ENCODE data around the gene BUD23.

The BUD23 gene

GRCh38 chr7:73736885-73737284 is 53.5 kb downstream of the BUD23 start:
- H3K27me3 ChIP-seq (ENCODE audit: insufficient read depth, low read depth), result no peaks in the 10 kb centered on the region
- TF ChIP-seq, protein P1, sequence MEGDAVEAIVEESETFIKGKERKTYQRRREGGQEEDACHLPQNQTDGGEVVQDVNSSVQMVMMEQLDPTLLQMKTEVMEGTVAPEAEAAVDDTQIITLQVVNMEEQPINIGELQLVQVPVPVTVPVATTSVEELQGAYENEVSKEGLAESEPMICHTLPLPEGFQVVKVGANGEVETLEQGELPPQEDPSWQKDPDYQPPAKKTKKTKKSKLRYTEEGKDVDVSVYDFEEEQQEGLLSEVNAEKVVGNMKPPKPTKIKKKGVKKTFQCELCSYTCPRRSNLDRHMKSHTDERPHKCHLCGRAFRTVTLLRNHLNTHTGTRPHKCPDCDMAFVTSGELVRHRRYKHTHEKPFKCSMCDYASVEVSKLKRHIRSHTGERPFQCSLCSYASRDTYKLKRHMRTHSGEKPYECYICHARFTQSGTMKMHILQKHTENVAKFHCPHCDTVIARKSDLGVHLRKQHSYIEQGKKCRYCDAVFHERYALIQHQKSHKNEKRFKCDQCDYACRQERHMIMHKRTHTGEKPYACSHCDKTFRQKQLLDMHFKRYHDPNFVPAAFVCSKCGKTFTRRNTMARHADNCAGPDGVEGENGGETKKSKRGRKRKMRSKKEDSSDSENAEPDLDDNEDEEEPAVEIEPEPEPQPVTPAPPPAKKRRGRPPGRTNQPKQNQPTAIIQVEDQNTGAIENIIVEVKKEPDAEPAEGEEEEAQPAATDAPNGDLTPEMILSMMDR (conservative IDR thresholded peaks at IDR 0.05; ENCODE audit: low read depth, low read length), result no peak
- H3K9ac ChIP-seq, result no peak overlapping the region
- H3K4me2 ChIP-seq, result no peak overlapping the region
- H3K79me2 ChIP-seq (ENCODE audit: insufficient read depth, low read depth), result peaks cover 15% of the 10 kb centered on the region; the same call in 1 of the 2 replicates
- H3K36me3 ChIP-seq (ENCODE audit: insufficient read depth), result no peaks in the 10 kb centered on the region; the same call in 1 of the 2 replicates
- H3K27ac ChIP-seq, result no peak overlapping the region
- no peak overlapping the region for H2AFZ ChIP-seq (ENCODE audit: low read depth)
- H3K4me1 ChIP-seq (ENCODE audit: low read depth, poor library complexity, severe bottlenecking), result peaks cover 56% of the 10 kb centered on the region
- no peak overlapping the region for H3K4me3 ChIP-seq (IDR thresholded peaks at IDR 0.05; ENCODE audit: insufficient read depth, low read depth, low read length)
- H4K20me1 ChIP-seq (ENCODE audit: insufficient read depth), result peaks cover 4% of the 10 kb centered on the region; the same call in 1 of the 2 replicates

DNA sequence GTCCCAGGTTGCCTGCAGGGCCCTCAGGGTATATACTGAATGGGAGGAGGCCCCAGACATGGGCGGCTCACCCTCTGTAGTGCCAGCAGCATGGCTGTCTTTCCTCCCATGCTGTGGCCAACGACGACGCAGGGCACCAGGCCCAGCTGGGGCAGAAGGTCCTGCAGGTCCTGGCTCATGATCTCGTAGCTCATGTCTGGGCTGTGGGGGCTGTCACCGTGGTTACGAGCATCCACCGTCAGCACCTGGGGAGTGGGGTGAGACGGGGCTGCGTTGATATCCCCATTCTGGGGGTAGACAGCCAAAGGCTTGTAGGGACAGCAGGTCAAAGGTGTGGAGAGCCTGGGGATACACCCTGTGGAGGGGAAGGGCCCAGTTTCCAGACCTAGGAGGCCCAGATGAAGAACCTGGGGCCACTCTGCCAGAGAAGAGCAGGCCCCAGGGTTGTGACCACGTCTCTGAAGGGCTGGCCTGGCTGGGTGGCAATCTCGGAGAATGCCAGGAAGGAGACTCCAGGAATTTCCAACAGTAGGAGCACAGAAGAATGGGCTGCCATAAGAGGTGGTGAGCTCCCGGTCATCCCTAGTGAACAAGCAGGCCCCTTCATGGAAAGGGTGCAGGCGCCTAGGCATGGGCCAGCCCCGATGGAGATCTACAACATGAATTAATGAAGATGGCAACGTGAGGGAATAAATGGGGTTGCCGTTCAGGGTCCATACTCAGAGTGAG is 54.3 kb downstream of the BUD23 start:
- Histone ChIP-seq H3K4me2 (peak overlapping the region; percentile 87), H3K27me3 (ENCODE audit: insufficient read depth, low read depth) (no peaks in the 10 kb centered on the region), H3K4me1 (ENCODE audit: low read depth, poor library complexity, severe bottlenecking) (peaks cover 56% of the 10 kb centered on the region), H3K9ac (peak overlapping the region; percentile 87; the same call in 1 of the 2 replicates), H3K4me3 (IDR thresholded peaks at IDR 0.05; ENCODE audit: insufficient read depth, low read depth, low read length) (no peak overlapping the region), H4K20me1 (ENCODE audit: insufficient read depth) (peaks cover 4% of the 10 kb centered on the region; the same call in 1 of the 2 replicates), H2AFZ (ENCODE audit: low read depth) (no peak overlapping the region), H3K79me2 (ENCODE audit: insufficient read depth, low read depth) (peaks cover 15% of the 10 kb centered on the region; the same call in 1 of the 2 replicates), H3K36me3 (ENCODE audit: insufficient read depth) (no peaks in the 10 kb centered on the region; the same call in 1 of the 2 replicates), H3K27ac (peak overlapping the region; percentile 85; the same call in 1 of the 2 replicates)
- TF ChIP-seq, protein P1 (conservative IDR thresholded peaks at IDR 0.05; ENCODE audit: low read depth, low read length), result no peak

- H3K36me3 ChIP-seq (ENCODE audit: insufficient read depth), result no peaks in the 10 kb centered on the region; the same call in 1 of the 2 replicates
- H3K79me2 ChIP-seq (ENCODE audit: insufficient read depth, low read depth), result peaks cover 15% of the 10 kb centered on the region; the same call in 1 of the 2 replicates
- no peak overlapping the region for H3K4me3 ChIP-seq (IDR thresholded peaks at IDR 0.05; ENCODE audit: insufficient read depth, low read depth, low read length)
- TF ChIP-seq, protein P1 (conservative IDR thresholded peaks at IDR 0.05; ENCODE audit: low read depth, low read length), result no peak
- H2AFZ ChIP-seq (ENCODE audit: low read depth), result peak overlapping the region; percentile 38; the same call in 1 of the 2 replicates
- peak overlapping the region; percentile 87 for H3K4me2 ChIP-seq
- H4K20me1 ChIP-seq (ENCODE audit: insufficient read depth), result peaks cover 4% of the 10 kb centered on the region; the same call in 1 of the 2 replicates
- H3K27ac ChIP-seq, result peak overlapping the region; percentile 85
- H3K9ac ChIP-seq, result peak overlapping the region; percentile 87
- H3K4me1 ChIP-seq (ENCODE audit: low read depth, poor library complexity, severe bottlenecking), result peaks cover 58% of the 10 kb centered on the region
- no peaks in the 10 kb centered on the region for H3K27me3 ChIP-seq (ENCODE audit: insufficient read depth, low read depth)
Observed at GRCh38 chr7:73738220-73738611, 54.8 kb downstream of the BUD23 start.

GRCh38 chr7:73738612-73739386 is 55.4 kb downstream of the BUD23 start, which contains the start of gene ABHD11:
TSS of gene ABHD11 (minus strand) at chr7:73738802. CDS start at chr7:73738770, 32 bp downstream.
- Histone ChIP-seq H3K27me3 (ENCODE audit: insufficient read depth, low read depth) (no peaks in the 10 kb centered on the region), H3K36me3 (ENCODE audit: insufficient read depth) (no peaks in the 10 kb centered on the region; the same call in 1 of the 2 replicates), H3K4me3 (IDR thresholded peaks at IDR 0.05; ENCODE audit: insufficient read depth, low read depth, low read length) (no peak within 1 kb of the TSS), H3K9ac (peak within 1 kb of the TSS; percentile 95), H3K79me2 (ENCODE audit: insufficient read depth, low read depth) (peaks cover 15% of the 10 kb centered on the region; the same call in 1 of the 2 replicates), H3K27ac (peak within 1 kb of the TSS; percentile 94), H3K4me2 (peak within 1 kb of the TSS; percentile 87), H4K20me1 (ENCODE audit: insufficient read depth) (peaks cover 4% of the 10 kb centered on the region; the same call in 1 of the 2 replicates), H2AFZ (ENCODE audit: low read depth) (peak within 1 kb of the TSS; percentile 70; the same call in 1 of the 2 replicates), H3K4me1 (ENCODE audit: low read depth, poor library complexity, severe bottlenecking) (peaks cover 64% of the 10 kb centered on the region)
- TF ChIP-seq, protein P1 (conservative IDR thresholded peaks at IDR 0.05; ENCODE audit: low read depth, low read length), result no peak
